ENCODE results near the gene CSF2.
"Not testable (repeated sequence)": the region's sequence is repeated elsewhere in the genome, so short reads cannot be mapped to it uniquely, and the experiment has no call there.

The CSF2 gene

DNA sequence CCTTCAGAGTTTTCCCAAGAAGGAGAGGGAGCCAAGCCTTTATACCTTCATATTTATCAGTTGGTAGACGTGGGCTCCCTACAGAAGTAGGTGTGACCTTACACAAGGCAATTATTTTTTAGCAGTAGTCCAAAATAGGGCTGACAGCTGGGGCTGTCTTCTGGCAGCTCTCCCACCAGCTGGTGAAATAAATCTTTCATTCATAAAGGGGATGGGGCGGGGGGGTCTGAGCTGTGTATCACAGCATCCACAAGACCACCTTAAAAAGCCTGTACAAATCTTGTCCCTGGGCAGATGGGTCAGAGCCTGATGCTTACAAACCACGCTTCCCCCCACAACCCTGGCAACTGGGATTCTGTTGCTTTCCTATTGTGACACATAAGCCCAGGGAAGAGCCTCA, 19.7 kb downstream of the CSF2 start:
- DNase-seq, result no peak

DNA sequence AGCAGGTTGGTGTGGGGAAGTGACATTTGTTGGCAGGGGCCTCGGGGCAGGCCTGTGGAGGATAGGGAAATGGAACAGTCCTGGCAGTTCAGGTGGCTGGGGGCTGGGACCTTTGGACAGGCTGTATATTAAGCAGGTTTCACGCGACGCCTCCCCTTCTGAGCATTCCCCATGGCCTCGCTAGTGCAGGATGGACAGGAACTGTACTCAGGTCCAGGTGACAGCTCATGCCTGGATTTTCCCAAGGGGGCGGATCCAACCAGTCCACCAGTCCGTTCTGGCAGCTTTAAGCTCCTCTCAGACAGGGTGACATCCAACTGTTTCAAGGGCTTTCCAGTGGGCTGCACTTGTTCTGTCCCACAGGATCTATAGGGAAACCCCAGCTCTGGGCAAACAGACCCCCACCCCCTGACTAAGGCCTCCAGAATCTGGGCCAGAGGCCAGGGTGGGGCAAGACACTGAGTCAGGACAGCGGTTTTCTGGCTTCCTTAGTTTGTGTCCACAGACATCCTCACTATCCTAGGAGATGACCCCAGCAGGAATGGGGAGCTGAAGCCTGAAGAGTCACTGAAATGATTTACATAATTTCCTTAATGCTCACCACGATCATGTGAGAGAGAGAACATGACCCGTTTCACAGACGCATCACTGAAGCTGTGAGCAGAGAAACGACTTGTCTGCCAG, 20.9 kb downstream of the CSF2 start:
- peak; percentile 84 for DNase-seq

DNA sequence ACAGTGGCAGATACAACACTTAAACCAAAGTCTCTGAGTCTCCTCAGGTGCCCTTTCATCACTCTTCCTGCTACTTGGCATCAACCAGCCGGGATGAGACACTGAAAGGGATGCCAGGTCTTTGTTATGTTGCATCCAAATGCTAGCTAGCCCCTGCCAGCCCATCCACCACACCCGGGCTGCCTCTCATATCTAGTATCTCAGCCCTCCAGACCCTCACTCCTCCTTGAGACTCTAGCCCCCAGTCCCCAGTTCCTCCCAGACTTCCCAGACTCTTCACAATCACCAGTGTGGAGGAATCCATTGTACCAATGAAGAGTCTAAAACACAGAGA, 21.5 kb downstream of the CSF2 start:
- DNase-seq, result no peak

DNA sequence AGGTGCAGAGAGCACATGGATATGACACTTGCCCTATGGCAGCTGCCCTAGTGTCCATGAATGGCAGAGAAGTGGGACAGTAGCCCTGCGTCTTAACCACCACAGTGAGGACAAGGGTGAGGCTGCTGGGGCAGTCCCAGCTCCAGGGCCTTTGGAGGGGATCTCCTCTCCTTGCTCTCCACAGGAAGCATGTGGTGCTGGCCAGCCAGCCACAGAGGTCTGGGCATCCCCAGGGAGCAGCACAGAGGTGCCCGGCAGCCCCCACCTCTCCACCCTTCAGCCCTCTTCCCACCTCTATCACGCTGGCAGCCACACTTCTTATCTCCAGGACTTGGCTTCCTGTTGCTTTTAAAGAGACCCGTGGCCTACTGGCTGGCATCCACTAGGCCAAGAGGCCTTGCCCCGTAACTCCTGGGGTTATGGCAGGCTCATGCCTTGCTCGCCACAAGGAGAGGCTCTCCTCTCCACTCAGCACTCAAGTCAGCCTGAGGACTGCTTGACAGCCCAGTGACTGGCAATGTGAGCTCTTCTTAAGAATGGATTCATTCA, 21.9 kb downstream of the CSF2 start:
- DNase-seq, result peak; percentile 71

DNA sequence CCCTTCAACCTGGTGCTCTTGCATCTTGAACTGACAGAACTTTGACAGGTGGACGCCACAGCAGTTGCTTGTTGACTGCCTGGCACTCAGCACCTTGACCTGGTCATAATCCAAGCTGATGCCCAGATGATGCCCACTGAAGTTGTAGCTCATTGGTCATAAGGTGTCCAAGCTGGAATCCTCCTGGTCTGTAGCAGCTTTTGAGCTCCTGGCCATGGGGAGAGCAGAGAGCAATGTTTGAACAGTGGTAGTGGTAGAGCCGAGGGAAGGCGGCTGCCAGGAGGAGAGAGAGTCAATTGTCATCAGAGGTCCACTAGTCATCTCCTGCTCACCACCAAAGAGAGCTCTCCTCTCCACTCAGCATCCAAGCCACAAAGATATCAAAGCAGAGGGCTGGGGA, 23.3 kb downstream of the CSF2 start:
- DNase-seq, result no peak

DNA sequence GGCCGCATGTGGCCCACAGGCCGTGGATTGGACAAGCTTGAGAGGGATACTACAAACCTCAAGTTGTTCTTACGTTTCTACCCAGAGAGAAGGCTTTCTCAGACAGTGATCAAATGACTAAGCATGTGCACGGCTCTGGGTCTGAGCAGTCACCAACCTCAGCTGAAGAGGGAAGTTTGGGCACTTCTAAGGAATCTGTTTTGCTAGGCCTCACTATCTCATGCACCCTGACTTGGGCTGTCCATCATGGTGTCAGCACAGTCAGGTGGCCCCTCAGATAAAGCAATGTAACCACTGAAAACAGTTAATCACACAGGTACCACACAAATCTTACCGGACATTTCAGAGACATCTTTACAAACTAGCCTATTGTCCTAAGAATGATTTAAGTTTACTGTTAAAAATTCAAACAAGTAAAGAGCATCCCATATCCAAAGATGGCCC, 24.6 kb downstream of the CSF2 start:
- DNase-seq, result peak; percentile 70

DNA sequence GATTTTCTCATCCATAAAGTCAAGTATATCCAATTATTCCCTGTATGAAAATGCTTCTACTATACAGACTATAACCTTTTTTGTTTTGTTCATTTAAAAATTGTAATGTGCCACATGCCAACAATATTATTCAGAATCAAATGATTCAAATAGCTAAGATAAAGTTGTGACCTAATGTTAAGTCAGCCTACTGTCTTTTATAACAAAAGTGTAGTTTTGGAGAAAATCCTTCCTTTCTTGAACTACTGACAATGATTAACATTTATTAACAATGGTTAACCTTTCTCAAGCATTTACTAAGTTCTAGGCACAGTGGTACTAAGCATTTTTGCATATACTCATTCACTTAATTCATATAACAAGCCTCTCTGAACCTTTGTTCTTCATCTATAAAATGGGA, 25.0 kb downstream of the CSF2 start:
- no peak for DNase-seq

DNA sequence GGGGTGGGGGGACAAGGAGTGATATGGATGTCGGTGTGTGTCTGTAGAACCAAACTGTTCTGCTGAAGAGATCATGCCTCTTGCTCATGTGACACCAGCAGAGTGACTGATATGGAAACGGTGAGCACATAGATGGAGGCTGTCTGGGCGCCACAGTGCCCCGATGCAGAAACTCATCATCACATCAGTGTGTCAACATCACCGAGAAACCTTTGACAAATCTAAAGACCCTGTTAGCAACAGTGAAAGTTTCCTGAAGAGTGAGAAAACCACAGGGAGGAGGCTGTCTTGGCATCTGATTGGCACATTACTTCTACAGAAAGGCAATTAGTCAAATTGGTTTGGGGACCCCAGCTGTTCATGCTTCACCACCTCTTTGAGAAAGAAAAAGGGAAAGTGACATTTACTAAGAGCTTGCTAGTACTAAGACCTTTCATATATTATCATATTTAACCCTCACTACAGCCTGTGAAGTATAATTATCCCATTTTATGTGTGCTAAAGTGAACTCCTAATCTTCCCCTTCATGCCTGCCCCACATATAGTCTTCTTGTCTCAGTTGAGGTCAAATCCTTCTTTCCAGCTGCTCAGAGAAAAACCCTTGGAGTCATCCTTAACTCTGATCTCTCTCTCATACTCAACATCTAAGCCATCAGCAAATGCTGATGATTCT, 25.6 kb downstream of the CSF2 start:
- peak; percentile 20 for DNase-seq

DNA sequence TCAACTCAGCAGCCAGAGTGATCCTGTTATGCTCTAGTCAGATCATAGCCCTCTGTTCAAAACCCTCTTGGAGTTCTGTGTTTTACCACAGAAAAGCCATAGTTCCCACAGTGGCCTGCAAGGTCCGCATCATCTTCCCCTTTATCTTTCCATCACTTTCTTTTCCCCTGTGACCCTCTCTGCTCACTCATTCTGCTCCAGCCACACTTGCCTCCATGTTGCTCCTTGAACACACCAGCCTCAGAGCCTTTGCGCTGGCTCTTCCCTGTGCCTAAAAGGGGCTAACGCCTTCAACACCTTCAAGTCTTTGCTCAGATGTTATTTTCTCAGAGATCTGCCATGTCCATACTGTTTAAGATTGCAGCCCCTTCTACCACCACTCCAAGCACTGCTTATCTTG, 26.3 kb downstream of the CSF2 start:
- DNase-seq, result no peak

DNA sequence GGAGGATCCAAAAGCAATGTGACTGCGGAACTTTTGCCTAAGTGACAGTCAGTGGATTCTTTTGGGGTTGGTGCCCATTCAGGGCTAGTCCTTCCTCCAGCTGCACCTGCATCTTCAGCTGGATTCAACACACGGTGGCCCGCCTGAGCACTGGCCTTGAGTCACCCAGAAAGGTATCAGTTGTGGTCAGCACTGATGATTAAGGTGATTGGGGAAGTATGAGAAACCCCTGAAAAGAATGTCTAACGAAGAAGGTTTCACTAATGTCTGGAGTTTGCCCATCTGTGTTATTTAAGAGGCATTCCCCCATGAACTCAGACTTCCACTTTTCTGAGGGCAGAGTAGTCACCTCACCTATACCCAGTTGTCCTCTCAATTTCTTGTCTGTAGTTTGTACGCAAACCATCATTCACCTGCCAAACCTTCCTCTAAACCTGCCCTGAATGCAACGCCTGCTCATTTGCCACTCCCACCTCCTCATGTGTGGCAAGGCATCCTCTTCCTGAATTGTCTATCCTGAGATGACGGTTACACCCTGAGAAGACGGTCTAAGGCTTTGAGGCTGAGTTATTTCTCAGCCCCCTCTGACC, 27.2 kb downstream of the CSF2 start:
- no peak for DNase-seq

DNA sequence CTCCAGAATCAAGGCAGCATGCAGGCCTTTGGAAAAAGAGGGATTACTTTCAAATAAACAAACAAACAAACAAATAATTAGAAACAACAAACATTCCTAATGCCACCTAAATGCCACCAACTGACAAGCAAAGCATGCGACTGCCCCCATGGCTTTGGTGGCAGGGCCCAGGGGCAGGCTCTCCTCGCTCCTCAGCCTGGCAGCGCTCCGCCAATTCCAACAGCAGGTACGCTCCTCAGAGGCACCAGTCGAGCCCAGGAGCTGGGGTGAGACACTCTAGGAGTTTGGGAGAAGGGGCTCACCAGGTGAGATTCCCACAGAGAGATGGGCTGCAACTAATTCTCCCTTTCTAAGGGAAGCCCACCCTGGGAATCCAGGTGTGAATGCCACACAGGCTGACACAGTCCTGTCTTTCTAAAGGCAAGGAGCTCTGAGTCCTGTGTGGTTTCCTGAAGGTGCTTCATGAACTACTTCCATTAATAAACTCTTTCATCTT, 27.8 kb downstream of the CSF2 start:
- no peak for DNase-seq

DNA sequence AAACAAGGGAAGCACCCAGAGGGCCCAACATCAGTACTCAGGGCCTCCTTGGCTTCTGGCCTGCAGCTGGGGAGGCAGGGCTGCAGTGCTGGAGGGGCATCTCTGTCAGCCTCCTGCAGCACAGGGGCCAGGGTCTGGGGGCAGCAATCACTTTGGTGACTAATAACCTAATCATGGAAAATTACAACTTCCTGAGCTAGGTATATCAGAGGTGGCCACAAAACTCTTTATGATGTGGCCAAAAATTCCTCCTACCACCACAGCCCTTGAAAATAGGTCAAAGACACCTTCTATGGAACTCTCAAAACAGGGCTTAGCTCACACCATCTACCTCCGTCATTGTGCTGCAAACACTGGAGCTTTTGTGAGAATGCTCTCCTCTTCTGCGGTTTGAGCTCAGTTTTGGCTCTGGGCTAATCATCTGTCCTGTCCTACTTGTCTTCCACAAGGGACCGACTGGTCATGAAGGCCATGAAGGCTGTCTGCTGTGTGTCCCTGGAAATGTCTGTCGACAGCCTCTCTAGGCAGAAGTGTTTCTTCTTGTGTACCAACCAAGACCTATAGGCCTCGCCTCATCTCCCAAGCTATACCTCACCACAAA, 28.6 kb downstream of the CSF2 start:
- DNase-seq, result no peak

DNA sequence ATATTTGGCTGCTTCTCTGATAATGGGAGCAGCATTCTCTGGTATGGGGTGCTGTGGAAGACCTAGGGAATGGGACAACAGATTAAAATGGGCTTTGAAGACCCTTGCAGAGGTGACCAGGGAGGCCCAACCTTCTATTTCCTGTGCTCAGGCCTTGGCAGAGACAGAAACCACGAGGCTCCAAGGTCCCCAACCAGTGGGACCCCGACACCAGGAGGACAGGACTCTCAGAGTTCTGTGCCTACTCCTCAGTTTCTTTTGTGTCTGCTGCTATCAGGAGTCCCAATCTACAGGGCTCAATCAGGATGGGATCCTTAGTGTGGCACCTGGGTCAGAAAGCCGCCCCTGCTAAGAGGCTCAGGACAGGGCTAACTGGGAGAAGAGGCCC, 29.3 kb downstream of the CSF2 start:
- DNase-seq, result no peak

DNA sequence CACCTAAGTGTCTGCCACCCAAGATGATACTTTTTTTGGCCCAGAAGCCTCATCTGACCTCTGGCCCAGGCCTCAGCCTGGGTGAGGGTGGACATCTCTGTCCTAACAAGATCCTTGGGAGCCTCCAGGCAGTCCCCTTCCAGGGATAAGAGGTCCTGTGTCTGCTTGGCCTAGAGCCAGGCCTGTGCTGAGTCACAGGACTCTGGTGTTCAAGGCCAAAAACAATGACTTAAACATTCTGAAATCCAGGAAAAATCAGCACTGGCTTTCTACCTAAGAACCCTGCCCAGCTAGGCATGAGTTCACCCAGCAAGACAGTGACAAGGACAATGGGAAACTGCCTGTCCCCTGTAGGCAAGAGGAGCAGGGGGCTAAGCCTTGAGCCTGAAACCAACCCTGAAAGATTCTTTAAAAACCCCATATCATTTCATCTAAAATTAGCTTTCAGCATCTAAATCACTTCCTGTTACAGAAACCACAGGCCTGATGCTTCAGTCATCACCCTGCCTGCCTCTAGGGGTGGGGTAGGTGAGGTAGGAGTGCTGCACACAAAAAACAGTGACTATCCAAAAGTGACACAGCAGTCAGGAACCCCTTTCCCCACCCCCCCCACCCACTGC, 29.9 kb downstream of the CSF2 start:
- DNase-seq, result peak; percentile 83

DNA sequence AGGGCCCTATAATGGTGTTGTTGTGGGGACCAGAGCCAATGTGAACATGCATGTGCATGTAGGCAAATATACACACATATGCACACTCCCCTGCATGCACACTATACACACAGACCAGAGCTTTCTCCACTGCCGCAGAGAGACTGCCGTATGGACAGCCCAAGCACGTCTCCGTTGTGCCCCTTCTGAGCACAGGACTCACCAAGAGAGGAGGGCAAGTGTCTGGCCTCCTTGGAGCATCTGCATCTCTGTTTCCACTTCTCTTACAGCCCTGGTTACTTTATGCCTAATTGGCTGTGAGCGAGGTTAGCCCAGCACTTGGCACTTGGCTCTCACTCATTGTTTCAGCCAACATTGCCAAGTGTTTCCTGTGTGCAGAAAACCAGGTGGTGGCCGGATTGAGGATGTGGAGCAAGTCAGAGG, 30.4 kb downstream of the CSF2 start:
- DNase-seq, result no peak

DNA sequence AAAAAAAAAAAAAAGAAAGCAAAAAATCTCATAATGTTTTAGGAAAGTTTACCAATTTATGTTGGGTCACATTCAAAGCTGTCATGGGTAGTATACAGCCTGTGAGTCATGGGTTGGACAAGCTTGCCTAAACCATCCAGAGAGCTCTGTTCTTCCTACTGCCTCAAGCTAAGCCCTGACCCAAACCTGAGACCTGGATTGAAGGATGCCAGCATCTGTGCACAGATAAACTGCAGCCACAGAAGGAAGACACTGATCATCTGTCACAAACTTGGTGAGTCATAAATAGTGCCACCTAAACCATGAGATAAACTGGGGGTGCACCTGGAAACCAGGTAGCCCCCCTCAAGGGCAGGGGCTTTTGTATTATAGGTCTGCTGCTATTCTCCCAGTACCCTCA, 31.0 kb downstream of the CSF2 start:
- peak; percentile 63 for DNase-seq

DNA sequence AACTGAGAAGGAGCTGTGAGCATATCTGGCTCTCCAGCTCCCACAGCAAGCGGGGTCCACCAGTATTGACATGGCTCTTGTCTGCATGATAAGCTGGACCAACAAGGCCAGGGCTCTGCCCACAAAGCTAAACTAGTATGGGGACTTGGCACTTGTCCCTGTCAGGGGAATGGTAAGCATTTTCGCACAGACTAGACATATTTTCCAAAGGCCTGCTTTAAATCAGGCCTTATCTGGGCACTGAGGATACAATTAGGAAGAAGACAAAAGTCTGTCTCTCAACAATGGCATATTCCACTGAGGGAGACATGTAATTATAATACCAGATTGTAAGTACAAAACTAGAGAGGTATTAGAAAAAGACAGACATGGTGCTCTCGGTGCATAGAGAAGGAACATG, 32.1 kb downstream of the CSF2 start:
- no peak for DNase-seq

DNA sequence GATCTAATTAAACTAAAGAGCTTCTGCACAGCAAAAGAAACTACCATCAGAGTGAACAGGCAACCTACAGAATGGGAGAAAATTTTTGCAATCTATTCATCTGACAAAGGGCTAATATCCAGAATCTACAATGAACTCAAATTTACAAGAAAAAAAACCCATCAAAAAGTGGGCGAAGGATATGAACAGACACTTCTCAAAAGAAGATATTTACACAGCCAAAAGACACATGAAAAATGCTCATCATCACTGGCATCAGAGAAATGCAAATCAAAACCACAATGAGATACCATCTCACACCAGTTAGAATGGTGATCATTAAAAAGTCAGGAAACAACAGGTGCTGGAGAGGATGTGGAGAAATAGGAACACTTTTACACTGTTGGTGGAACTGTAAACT, 34.9 kb downstream of the CSF2 start:
- not testable (repeated sequence) for DNase-seq

DNA sequence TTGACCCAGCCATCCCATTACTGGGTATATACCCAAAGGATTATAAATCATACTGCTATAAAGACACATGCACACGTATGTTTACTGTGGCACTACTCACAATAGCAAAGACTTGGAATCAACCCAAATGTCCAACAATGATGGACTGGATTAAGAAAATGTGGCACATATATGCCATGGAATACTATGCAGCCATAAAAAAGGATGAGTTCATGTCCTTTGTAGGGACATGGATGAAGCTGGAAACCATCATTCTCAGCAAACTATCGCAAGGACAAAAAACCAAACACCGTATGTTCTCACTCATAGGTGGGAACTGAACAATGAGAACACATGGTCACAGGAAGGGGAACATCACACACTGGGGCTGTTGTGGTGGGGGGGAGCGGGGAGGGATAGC, 35.4 kb downstream of the CSF2 start:
- DNase-seq, result not testable (repeated sequence)

DNA sequence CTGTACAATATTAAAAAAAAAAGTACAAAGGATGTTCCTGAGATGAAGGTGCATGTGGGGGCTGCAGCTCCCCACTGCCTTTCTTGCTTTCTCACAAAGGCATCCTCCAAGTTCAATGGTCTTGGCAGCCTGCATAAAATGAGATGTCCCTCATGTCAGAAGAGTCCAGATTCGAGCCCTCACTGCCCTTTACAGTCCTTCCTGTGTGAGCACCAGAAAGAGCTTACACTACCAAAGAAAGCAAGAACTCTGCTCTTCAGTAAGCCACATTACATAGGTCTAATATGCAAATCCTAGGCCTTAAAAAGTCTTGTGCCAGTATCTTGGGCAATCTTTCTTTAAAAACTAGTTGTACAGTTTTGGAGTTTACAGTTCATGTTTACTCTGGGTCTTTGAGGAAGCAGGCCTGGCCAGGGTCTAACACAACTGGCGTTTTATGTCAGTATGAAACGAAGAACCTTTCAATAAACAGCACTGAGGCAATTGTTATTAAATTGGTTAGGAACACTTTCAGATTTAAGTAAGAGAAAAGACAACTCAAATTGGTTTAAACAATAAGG, 36.0 kb downstream of the CSF2 start:
- no peak for DNase-seq

DNA sequence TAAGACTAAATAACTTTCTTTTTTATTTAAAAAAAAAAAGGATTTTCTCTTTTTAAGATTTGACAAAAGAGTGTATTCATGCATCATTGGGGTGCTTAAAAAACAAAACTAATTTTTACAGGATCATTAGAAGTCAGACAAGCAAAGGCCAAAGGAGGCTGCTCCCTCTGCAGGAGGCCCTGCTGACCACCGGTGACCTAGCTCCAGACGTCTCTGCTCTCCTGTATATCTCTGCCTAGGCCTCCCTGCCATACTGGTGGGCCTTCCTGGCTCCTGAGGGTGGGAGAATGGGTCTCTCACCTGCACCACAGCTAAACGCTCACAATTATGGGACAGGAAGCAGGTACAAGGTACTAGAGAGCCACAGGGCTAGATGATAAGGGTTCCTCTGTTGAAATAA, 36.6 kb downstream of the CSF2 start:
- no peak for DNase-seq

DNA sequence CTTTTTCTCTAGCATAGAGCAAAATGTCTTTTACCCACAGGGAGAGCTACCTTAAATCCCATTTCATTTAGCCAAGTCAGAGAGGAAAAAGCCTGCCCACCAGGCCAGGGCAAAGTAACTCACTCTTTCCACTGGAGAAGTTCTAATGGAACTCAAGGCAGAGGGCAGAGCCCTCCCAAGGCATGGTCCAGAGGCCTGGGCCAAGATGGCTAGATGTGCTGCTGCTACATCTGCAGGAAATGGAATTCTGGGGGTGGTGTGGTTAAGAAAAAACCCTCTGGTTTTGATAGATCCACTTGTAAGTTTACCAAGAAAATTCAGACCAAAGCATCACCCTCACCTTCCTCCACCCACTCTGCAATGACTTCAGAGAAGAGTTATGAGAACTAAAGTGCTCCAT, 37.3 kb downstream of the CSF2 start:
- DNase-seq, result no peak

DNA sequence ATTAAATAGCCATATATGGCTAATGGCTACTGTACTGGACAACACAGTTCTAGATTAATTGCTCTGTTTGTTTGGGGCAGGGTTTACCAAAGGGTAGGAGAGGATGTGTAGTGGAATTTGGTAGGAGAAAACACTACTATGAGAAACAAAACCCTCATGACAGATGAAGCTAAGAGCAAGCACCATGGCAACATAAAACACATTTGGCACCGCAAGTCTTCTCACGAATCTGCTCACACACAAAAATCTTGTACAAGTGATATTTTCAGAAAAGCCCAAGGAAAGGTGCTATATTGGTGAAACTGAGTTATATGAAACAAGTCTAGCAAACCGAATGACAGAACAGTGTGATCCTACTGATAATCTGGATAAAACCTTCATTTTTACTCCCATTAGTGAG, 38.5 kb downstream of the CSF2 start:
- no peak for DNase-seq

All from suppressor macrophage treated with lipopolysaccharide for 4 hours (primary cell).